Activated CD4-positive, alpha-beta T cell treated with anti-CD3 and anti-CD28 coated beads for 24 hours (primary cell): ENCODE measurements around the gene ZKSCAN3.
A peak's percentile ranks its signal among the peaks of the same experiment; 100 is the strongest.
"Not testable (repeated sequence)": the region's sequence is repeated elsewhere in the genome, so short reads cannot be mapped to it uniquely, and the experiment has no call there.

ENCODE experiments used
- DNase-seq, 2 donors: peaks; one replicate each; pipeline ENCODE4 v3.0.0-alpha.2; 2020; ENCODE audit warnings: low read depth in 2 of 2

The ZKSCAN3 gene

GRCh38 chr6:28373925-28374324, 24.2 kb downstream of the ZKSCAN3 start:
- DNase-seq: no peak

- DNase-seq: no peak
Measured at GRCh38 chr6:28377879-28378278, 28.1 kb downstream of the ZKSCAN3 start.

- DNase-seq: no peak
Measured at GRCh38 chr6:28378644-28379043, 28.9 kb downstream of the ZKSCAN3 start.

GRCh38 chr6:28380381-28380780, 30.6 kb downstream of the ZKSCAN3 start:
- DNase-seq: no peak

GRCh38 chr6:28383235-28384142, 33.7 kb downstream of the ZKSCAN3 start:
- DNase-seq: peak in 1 of 2 donors; percentile 25

- DNase-seq: no peak
Measured at GRCh38 chr6:28384143-28384533, 34.4 kb downstream of the ZKSCAN3 start.

- DNase-seq: no peak
Measured at GRCh38 chr6:28390688-28391087, 40.9 kb downstream of the ZKSCAN3 start.

- no peak for DNase-seq
Measured at GRCh38 chr6:28393912-28394662, 44.3 kb downstream of the ZKSCAN3 start.

GRCh38 chr6:28395918-28396317, 46.2 kb downstream of the ZKSCAN3 start:
- no peak for DNase-seq

- peak; percentile 72 to 76 for DNase-seq
Measured at GRCh38 chr6:28399350-28400121, 49.8 kb downstream of the ZKSCAN3 start, which contains the start of gene ZSCAN12. Gene ZSCAN12, minus strand, starts transcription at chr6:28399747. Its CDS starts 1,342 bp downstream, at chr6:28398405.

GRCh38 chr6:28400122-28400451, 50.3 kb downstream of the ZKSCAN3 start:
- DNase-seq: no peak

GRCh38 chr6:28401172-28401571, 51.4 kb downstream of the ZKSCAN3 start:
- no peak for DNase-seq

- no peak for DNase-seq
Measured at GRCh38 chr6:28402197-28402596, 52.5 kb downstream of the ZKSCAN3 start.

GRCh38 chr6:28403923-28404322, 54.2 kb downstream of the ZKSCAN3 start:
- not testable (repeated sequence) for DNase-seq

GRCh38 chr6:28407401-28407800, 57.7 kb downstream of the ZKSCAN3 start:
- DNase-seq: no peak

GRCh38 chr6:28408076-28408802, 58.5 kb downstream of the ZKSCAN3 start:
- DNase-seq: no peak

- no peak for DNase-seq
Measured at GRCh38 chr6:28410767-28411166, 61.0 kb downstream of the ZKSCAN3 start.

- DNase-seq: no peak
Measured at GRCh38 chr6:28413681-28414080, 63.9 kb downstream of the ZKSCAN3 start.
